GM12878 (cell line): ENCODE data around the gene MYO3B. TPM values are rescaled to one million over a fixed set of nuclear protein-coding genes. Genes with fewer than 3 reads are reported as not detected.

Experiments used
- ATAC-seq: fragments of 200-7000 bp; cut with Tn5 transposase; 3 replicates; pipeline ENCODE4 v1.9.1; 2020; ENCODE audit warnings: mild to moderate bottlenecking, moderate library complexity
- BruUV-seq: library from RNA; stranded (reverse); fragments of 400-500 nt; replicated peaks from 2 replicates; lab custom pipeline; 2021; lab: Mats Ljungman, UMichigan
- CTCF ChIA-PET: fragments of 300-600 bp; sonication (Branson Sonifier 250); formaldehyde crosslinking; extraction: SDS; loops from one replicate; lab custom pipeline; 2021; ENCODE audit warnings: inconsistent platforms; lab: Yijun Ruan, JAX
- POLR2A ChIA-PET: fragments of 350-600 bp; formaldehyde crosslinking; extraction: SDS; loops from one replicate; lab custom pipeline; 2021; ENCODE audit warnings: inconsistent platforms; lab: Charles Lee
- RAD21 ChIA-PET: fragments of 300-600 bp; sonication (Branson Sonifier 250); formaldehyde crosslinking; loops from one replicate; lab custom pipeline; 2023; ENCODE audit warnings: antibody characterized with exemption; ENCODE audit not compliant: unreplicated experiment; lab: Charles Lee
- SMC1A ChIA-PET: fragments of 300-600 bp; sonication (Branson Sonifier 250); formaldehyde crosslinking; loops from one replicate; lab custom pipeline; 2023; ENCODE audit not compliant: unreplicated experiment, uncharacterized antibody; lab: Charles Lee
- DNase-seq: peaks from one replicate; pipeline ENCODE4 v3.0.0-alpha.2; 2011; ENCODE audit warnings: low read depth, low spot score
- FAIRE-seq: peaks from 3 replicates; lab custom pipeline; 2011; peaks lifted over from hg19 to GRCh38; lab: Jason Lieb, UNC
- H2AFZ ChIP-seq: 2 replicates; pipeline ENCODE4 v1.6.0; 2011; ENCODE audit warnings: low read depth, low read length, control low read depth; ENCODE audit not compliant: control insufficient read depth
- H3K27ac ChIP-seq: 2 replicates; pipeline ENCODE4 v1.5.1; 2011; ENCODE audit warnings: control low read depth; ENCODE audit not compliant: control insufficient read depth, insufficient read depth
- H3K27me3 ChIP-seq, 2 experiments: replicated peaks in 1 of 2; 2 replicates each; pipeline versions ENCODE4 v1.6.0 to v1.6.1; 2011; ENCODE audit warnings: low read length in 1 of 2; ENCODE audit not compliant: control insufficient read depth in 2 of 2, insufficient read depth in 2 of 2
- H3K36me3 ChIP-seq, 2 experiments: 2 replicates each; pipeline ENCODE4 v1.5.1; 2011; ENCODE audit warnings: low read length in 1 of 2; ENCODE audit not compliant: control insufficient read depth in 2 of 2, insufficient read depth in 2 of 2
- H3K4me1 ChIP-seq: 2 replicates; pipeline ENCODE4 v1.6.1; 2011; ENCODE audit warnings: mild to moderate bottlenecking, low read length, moderate library complexity, mixed read lengths; ENCODE audit not compliant: control insufficient read depth, insufficient read depth
- H3K4me2 ChIP-seq: 2 replicates; pipeline ENCODE4 v1.6.0; 2011; ENCODE audit warnings: control low read depth; ENCODE audit not compliant: control insufficient read depth, insufficient read depth
- H3K4me3 ChIP-seq: fragments of 200-600 bp; sonication (generic); 2 replicates; pipeline ENCODE4 v1.5.1; 2016
- H3K79me2 ChIP-seq: 2 replicates; pipeline ENCODE4 v1.6.0; 2011; ENCODE audit warnings: low read length; ENCODE audit not compliant: control insufficient read depth, insufficient read depth
- H3K9ac ChIP-seq: 2 replicates; pipeline ENCODE4 v1.8.0; 2011; ENCODE audit warnings: low read length, control low read depth, mixed read lengths; ENCODE audit not compliant: control insufficient read depth, insufficient read depth
- H3K9me3 ChIP-seq: replicated peaks from 3 replicates; pipeline ENCODE4 v1.5.1; 2011; ENCODE audit warnings: mild to moderate bottlenecking, low read length; ENCODE audit not compliant: control insufficient read depth, insufficient read depth
- H4K20me1 ChIP-seq: 2 replicates; pipeline ENCODE4 v1.6.0; 2011; ENCODE audit not compliant: control insufficient read depth, insufficient read depth
- BMI1 ChIP-seq: fragments of 450-650 bp; IDR thresholded peaks from 2 replicates; pipeline ENCODE4 v1.6.1; 2016; ENCODE audit warnings: mild to moderate bottlenecking, moderate library complexity, borderline replicate concordance
- BRCA1 ChIP-seq: IDR thresholded peaks from 2 replicates; pipeline ENCODE4 v1.6.1; 2011; ENCODE audit warnings: low read depth, low read length, improper control_type of control experiment
- CREM ChIP-seq: IDR thresholded peaks from 2 replicates; pipeline ENCODE4 v1.6.1; 2014; ENCODE audit warnings: antibody characterized with exemption, low read depth
- HDAC2 ChIP-seq: fragments of 200-600 bp; sonication (generic); IDR thresholded peaks from 2 replicates; pipeline ENCODE4 v1.6.1; 2017
- IRF3 ChIP-seq: fragments of 450-650 bp; IDR thresholded peaks from 2 replicates; pipeline ENCODE4 v1.6.1; 2014; ENCODE audit warnings: mild to moderate bottlenecking
- JUNB ChIP-seq: IDR thresholded peaks from 2 replicates; pipeline ENCODE4 v1.6.1; 2016; ENCODE audit warnings: antibody characterized with exemption, mild to moderate bottlenecking
- JUND ChIP-seq: IDR thresholded peaks from 2 replicates; pipeline ENCODE4 v1.6.1; 2012; ENCODE audit warnings: low read depth, mild to moderate bottlenecking, low read length, improper control_type of control experiment, moderate library complexity
- MXI1 ChIP-seq: fragments of 150-350 bp; IDR thresholded peaks from 2 replicates; pipeline ENCODE4 v1.6.1; 2011; ENCODE audit warnings: low read depth, mild to moderate bottlenecking, inconsistent platforms, low read length, improper control_type of control experiment
- NKRF ChIP-seq: fragments of 450-650 bp; conservative IDR thresholded peaks from 2 replicates; pipeline ENCODE4 v1.6.1; 2017; ENCODE audit warnings: mild to moderate bottlenecking, moderate library complexity
- PBX3 ChIP-seq: IDR thresholded peaks from 2 replicates; pipeline ENCODE4 v1.6.1; 2011; ENCODE audit warnings: mild to moderate bottlenecking, low read depth, low read length, moderate library complexity; ENCODE audit not compliant: insufficient replicate concordance
- PKNOX1 ChIP-seq: fragments of 450-650 bp; IDR thresholded peaks from 2 replicates; pipeline ENCODE4 v1.6.1; 2016; ENCODE audit warnings: mild to moderate bottlenecking
- RBBP5 ChIP-seq: fragments of 200-600 bp; sonication (generic); conservative IDR thresholded peaks from 2 replicates; pipeline ENCODE4 v1.6.1; 2016
- SIX5 ChIP-seq: IDR thresholded peaks from 2 replicates; pipeline ENCODE4 v1.6.1; 2011; ENCODE audit warnings: mild to moderate bottlenecking, low read depth, low read length, moderate library complexity; ENCODE audit not compliant: severe bottlenecking
- SMAD1 ChIP-seq: fragments of 450-650 bp; IDR thresholded peaks from 2 replicates; pipeline ENCODE4 v1.6.1; 2018; ENCODE audit warnings: mild to moderate bottlenecking, low read depth; ENCODE audit not compliant: partially characterized antibody
- ZBED1 ChIP-seq: IDR thresholded peaks from 2 replicates; pipeline ENCODE4 v1.6.1; 2016; ENCODE audit warnings: borderline replicate concordance
- ZNF274 ChIP-seq: IDR thresholded peaks from one replicate; pipeline ENCODE4 v1.8.0; 2011; ENCODE audit not compliant: insufficient read length, insufficient read depth
- in situ Hi-C: fragments of 300-500 bp; cut with MboI; formaldehyde crosslinking; loops from 9 replicates; pipeline ENCODE4 v1.14.3; 2018; ENCODE audit warnings: mixed read lengths
- intact Hi-C: fragments of 100-400 bp; cut with micrococcal nuclease; formaldehyde crosslinking; loops from one replicate; pipeline ENCODE4 v1.14.2; 2022; ENCODE audit not compliant: unreplicated experiment
- polyA plus RNA-seq, 11 experiments: library from polyadenylated mRNA; depleted of rRNA in 4 of 11; unstranded in 6 of 11; stranded (reverse) in 5 of 11; fragments of >200 nt; fragmentation: Nextera tagmentation in 4 of 11; fragmentation: Illumina TruSeq in 1 of 11; extraction: Ambion mirVana in 4 of 11; extraction: Trizol in 1 of 11; gene quantifications; 1 replicate in 1 of 11; 2 replicates in 10 of 11; pipeline versions ENCODE4 v1.2.1 to v1.2.3, GENCODE V29; 2011 to 2016; ENCODE audit warnings: inconsistent platforms in 2 of 11, missing spikeins in 2 of 11, low read depth in 1 of 11
- total RNA-seq, 4 experiments: library from RNA; depleted of rRNA in 3 of 4; stranded (reverse); fragments of >200 nt in 3 of 4; fragmentation: Illumina TruSeq in 1 of 4; extraction: Trizol in 1 of 4; gene quantifications; 2 replicates each; pipeline versions ENCODE4 v1.2.1 to v1.2.3, GENCODE V29; 2013 to 2021

MYO3B gene
- total and polyA plus RNA-seq, 10 of the 15 experiments (the other 5 are each of a cell fraction or from before 2014, with no cell fraction given), result 1.1 to 7.1 (median 2.1) TPM

GRCh38 chr2:170266358-170266757 is 88.4 kb downstream of the MYO3B start (continued):
- no peak for TF ChIP-seq IRF3
- no peak for TF ChIP-seq JUNB
- TF ChIP-seq SMAD1, result no peak
- TF ChIP-seq PBX3, result no peak
- no peak for TF ChIP-seq ZNF274
- no peak for TF ChIP-seq NKRF
- no peak for TF ChIP-seq HDAC2

GRCh38 chr2:170267071-170267470 is 89.1 kb downstream of the MYO3B start:
- Histone ChIP-seq H3K4me2 (no peak overlapping the region), H3K27ac (no peak overlapping the region), H3K4me1 (no peaks in the 10 kb centered on the region), H3K27me3 (no peaks in the 10 kb centered on the region), H3K4me3 (no peak overlapping the region), H3K79me2 (no peaks in the 10 kb centered on the region), H2AFZ (no peak overlapping the region), H3K9ac (no peak overlapping the region), H3K9me3 (no peaks in the 10 kb centered on the region), H4K20me1 (no peaks in the 10 kb centered on the region), H3K36me3 (no peaks in the 10 kb centered on the region)
- DNase-seq, result no peak
- BruUV-seq, result no TSS peak
- intact Hi-C loops (no loop called here), in situ Hi-C loops (no loop called here)
- CTCF ChIA-PET, result interaction anchor here (1.6 to 1.8 kb wide), 2 partner anchors 14 to 27 kb away, joined by 3 read pairs; no protein-coding TSS in a partner anchor
- FAIRE-seq, result no peak
- POLR2A ChIA-PET, result no interaction called here
- RAD21 ChIA-PET, result no interaction called here
- SMC1A ChIA-PET, result interaction anchor here (1.2 to 1.4 kb wide), 2 partner anchors 11 to 14 kb away, joined by 3 to 4 read pairs; no protein-coding TSS in a partner anchor
- no peak for ATAC-seq
- TF ChIP-seq JUND, result no peak
- no peak for TF ChIP-seq BRCA1
- TF ChIP-seq CREM, result no peak
- no peak for TF ChIP-seq PKNOX1
- no peak for TF ChIP-seq BMI1
- TF ChIP-seq RBBP5, result no peak
- TF ChIP-seq ZBED1, result no peak
- TF ChIP-seq PBX3, result no peak
- TF ChIP-seq MXI1, result no peak
- no peak for TF ChIP-seq SIX5
